SK-N-SH (cell line): ENCODE results near the gene AGAP1. TPM values are rescaled to one million over a fixed set of nuclear protein-coding genes. Genes with fewer than 3 reads are reported as not detected.

Experiments used
- CTCF ChIA-PET: fragments of 300-600, 350-600 bp; formaldehyde crosslinking; extraction: SDS; loops from one replicate; lab custom pipeline; 2021; lab: Yijun Ruan, JAX
- POLR2A ChIA-PET: fragments of 350-600 bp; sonication (Branson Sonifier 250); formaldehyde crosslinking; extraction: SDS; loops from one replicate; lab custom pipeline; 2020; ENCODE audit warnings: antibody characterized with exemption, inconsistent platforms; lab: Yijun Ruan, JAX
- DNase-seq: peaks from one replicate; pipeline ENCODE4 v3.0.0; 2012
- H2AFZ ChIP-seq: fragments of 200-600 bp; sonication (generic); 2 replicates; pipeline ENCODE4 v1.8.1; 2016; ENCODE audit warnings: antibody characterized with exemption, mild to moderate bottlenecking, low read depth
- H3F3A ChIP-seq: fragments of 200-600 bp; sonication (generic); replicated peaks from 2 replicates; pipeline ENCODE3; 2016; ENCODE audit warnings: antibody characterized with exemption, mild to moderate bottlenecking; ENCODE audit not compliant: insufficient read depth
- H3K27ac ChIP-seq, 2 experiments: fragments of 200-500 bp in 1 of 2; fragments of 200-600 bp in 1 of 2; sonication (Bioruptor generic) in 1 of 2; sonication (generic), shearing (Covaris generic) in 1 of 2; 2 replicates each; pipeline versions ENCODE4 v1.5.1 to v1.6.1; 2014 to 2016; ENCODE audit warnings: low read depth in 2 of 2, inconsistent platforms in 1 of 2, low read length in 1 of 2, mild to moderate bottlenecking in 1 of 2, mixed read lengths in 1 of 2
- H3K27me3 ChIP-seq: fragments of 200-600 bp; sonication (generic), shearing (Covaris generic); 2 replicates; pipeline ENCODE4 v1.6.1; 2016; ENCODE audit warnings: mixed run types; ENCODE audit not compliant: insufficient read depth
- H3K36me3 ChIP-seq, 2 experiments: fragments of 200-500 bp in 1 of 2; fragments of 200-600 bp in 1 of 2; sonication (Bioruptor generic) in 1 of 2; sonication (generic) in 1 of 2; replicated peaks in 1 of 2; 2 replicates each; pipeline versions ENCODE3 to v1.5.1; 2014 to 2016; ENCODE audit warnings: low read length in 1 of 2, mild to moderate bottlenecking in 1 of 2; ENCODE audit not compliant: insufficient read depth in 2 of 2, control insufficient read depth in 1 of 2
- H3K4me1 ChIP-seq, 2 experiments: fragments of 200-500 bp in 1 of 2; fragments of 200-600 bp in 1 of 2; sonication (Bioruptor generic) in 1 of 2; sonication (generic), shearing (Covaris generic) in 1 of 2; 2 replicates each; pipeline versions ENCODE4 v1.5.1 to v1.6.1; 2014 to 2016; ENCODE audit warnings: low read depth in 1 of 2, low read length in 1 of 2, mixed run types in 1 of 2; ENCODE audit not compliant: insufficient read depth in 2 of 2, control insufficient read depth in 1 of 2
- H3K4me2 ChIP-seq: fragments of 200-600 bp; sonication (generic), shearing (Covaris generic); 2 replicates; pipeline ENCODE4 v1.6.1; 2017; ENCODE audit warnings: mixed run types
- H3K4me3 ChIP-seq, 2 experiments: fragments of 200-500 bp in 1 of 2; fragments of 200-600 bp in 1 of 2; sonication (Bioruptor generic) in 1 of 2; sonication (generic), shearing (Covaris generic) in 1 of 2; 2 replicates each; pipeline versions ENCODE4 v1.5.1 to v1.8.1; 2014 to 2016; ENCODE audit warnings: low read depth in 2 of 2, inconsistent platforms in 1 of 2, low read length in 1 of 2, mild to moderate bottlenecking in 1 of 2, mixed read lengths in 1 of 2, moderate library complexity in 1 of 2
- H3K79me2 ChIP-seq: fragments of 200-600 bp; sonication (generic); 2 replicates; pipeline ENCODE4 v1.8.1; 2017; ENCODE audit warnings: mild to moderate bottlenecking; ENCODE audit not compliant: insufficient read depth
- H3K9ac ChIP-seq: fragments of 200-600 bp; sonication (generic); 2 replicates; pipeline ENCODE4 v1.6.1; 2017; ENCODE audit warnings: mixed run types
- H3K9me2 ChIP-seq: fragments of 200-600 bp; sonication (generic); 2 replicates; pipeline ENCODE4 v1.6.1; 2017; ENCODE audit warnings: mixed run types
- H3K9me3 ChIP-seq: fragments of 200-600 bp; sonication (generic); 2 replicates; pipeline ENCODE4 v1.6.1; 2017; ENCODE audit warnings: mixed run types, mild to moderate bottlenecking, moderate library complexity
- H4K20me1 ChIP-seq: fragments of 200-600 bp; sonication (generic); 2 replicates; pipeline ENCODE4 v1.6.1; 2017; ENCODE audit warnings: mild to moderate bottlenecking, mixed run types; ENCODE audit not compliant: insufficient read depth
- CTCF ChIP-seq: fragments of 200-600 bp; sonication (generic); IDR thresholded peaks from 2 replicates; pipeline ENCODE4 v1.6.1; 2017; ENCODE audit warnings: antibody characterized with exemption, mild to moderate bottlenecking, moderate library complexity
- EP300 ChIP-seq, 2 experiments: IDR thresholded peaks; 2 replicates each; pipeline versions ENCODE4 v1.4.0 to v1.6.1; 2012; ENCODE audit warnings: borderline replicate concordance in 1 of 2, low read depth in 1 of 2, low read length in 1 of 2
- FOSL2 ChIP-seq: IDR thresholded peaks from 2 replicates; pipeline ENCODE4 v1.4.0; 2012; ENCODE audit warnings: low read depth, mild to moderate bottlenecking, moderate library complexity, borderline replicate concordance
- FOXJ3 ChIP-seq: sonication (generic); formaldehyde crosslinking; IDR thresholded peaks from 2 replicates; pipeline ENCODE4 v1.5.1; 2020; ENCODE audit warnings: mild to moderate bottlenecking, missing genetic modification reagents
- FOXM1 ChIP-seq: IDR thresholded peaks from 2 replicates; pipeline ENCODE4 v1.4.0; 2012; ENCODE audit warnings: low read depth, mild to moderate bottlenecking
- GABPA ChIP-seq: IDR thresholded peaks from 2 replicates; pipeline ENCODE4 v1.4.0; 2012; ENCODE audit warnings: low read depth, mild to moderate bottlenecking
- IRF3 ChIP-seq: fragments of 150-350 bp; IDR thresholded peaks from 2 replicates; pipeline ENCODE4 v1.6.1; 2016; ENCODE audit warnings: mild to moderate bottlenecking, low read depth, low read length
- JUND ChIP-seq: IDR thresholded peaks from 2 replicates; pipeline ENCODE4 v1.4.0; 2012
- MXI1 ChIP-seq: IDR thresholded peaks from 2 replicates; pipeline ENCODE4 v1.6.1; 2012; ENCODE audit warnings: mild to moderate bottlenecking, low read depth, low read length, improper control_type of control experiment
- PBX3 ChIP-seq: IDR thresholded peaks from 2 replicates; pipeline ENCODE4; 2012
- RAD21 ChIP-seq: IDR thresholded peaks from 2 replicates; pipeline ENCODE4 v1.6.1; 2012; ENCODE audit warnings: mild to moderate bottlenecking, low read length
- RCOR1 ChIP-seq: fragments of 150-350 bp; IDR thresholded peaks from 2 replicates; pipeline ENCODE4 v1.6.1; 2017; ENCODE audit warnings: antibody characterized with exemption, low read length
- RFX5 ChIP-seq: IDR thresholded peaks from 2 replicates; pipeline ENCODE4 v1.6.1; 2012; ENCODE audit warnings: mild to moderate bottlenecking, improper control_type of control experiment, low read length
- TAF1 ChIP-seq: IDR thresholded peaks from 2 replicates; pipeline ENCODE4 v1.6.1; 2012; ENCODE audit warnings: low read depth, mild to moderate bottlenecking, low read length, moderate library complexity, borderline replicate concordance
- TCF12 ChIP-seq: IDR thresholded peaks from 2 replicates; pipeline ENCODE4 v1.4.0; 2012
- TEAD4 ChIP-seq: IDR thresholded peaks from 2 replicates; pipeline ENCODE4 v1.4.0; 2012; ENCODE audit warnings: mild to moderate bottlenecking, borderline replicate concordance; ENCODE audit not compliant: insufficient read depth
- ZBTB33 ChIP-seq: IDR thresholded peaks from 2 replicates; pipeline ENCODE4 v1.4.0; 2012; ENCODE audit warnings: low read depth, borderline replicate concordance
- WGBS: methylation state at CpG from one replicate; pipeline ENCODE4 v1.1.6; 2017; ENCODE audit warnings: low lambda C conversion rate; 5-methylcytosine and 5-hydroxymethylcytosine counted together
- polyA plus RNA-seq, 3 experiments: library from polyadenylated mRNA; depleted of rRNA; stranded (reverse); fragments of >200 nt; gene quantifications; 2 replicates each; pipeline ENCODE4 v1.2.3, GENCODE V29; 2012

The AGAP1 gene
- polyA plus RNA-seq, 1 of the 3 experiments (the other 2 are of a cell fraction), result 8.8 TPM

GRCh38 chr2:236042087-236042486, 548.2 kb downstream of the AGAP1 start (continued):
- no peak for TF ChIP-seq PBX3

GRCh38 chr2:236044191-236044590, 550.3 kb downstream of the AGAP1 start:
- Histone ChIP-seq H3K79me2 (no peaks in the 10 kb centered on the region), H3K9me3 (no peaks in the 10 kb centered on the region), H3K4me2 (no peak overlapping the region), H3F3A (no peaks in the 10 kb centered on the region), H3K9me2 (no peaks in the 10 kb centered on the region), H3K27ac (no peak overlapping the region), H2AFZ (no peak overlapping the region), H3K27me3 (no peaks in the 10 kb centered on the region), H3K9ac (no peak overlapping the region), H3K4me1 (no peaks in the 10 kb centered on the region), H3K36me3 (peaks cover 0 to 13% of the 10 kb centered on the region in 2 experiments), H4K20me1 (no peaks in the 10 kb centered on the region), H3K4me3 (no peak overlapping the region)
- no peak for DNase-seq
- POLR2A ChIA-PET, result no interaction called here
- WGBS, result 92% methylated on average over 6 of the region's 6 CpGs
- CTCF ChIA-PET, result interaction anchor here (1.1 kb wide), 1 partner anchor 265 kb away, joined by 3 read pairs; no protein-coding TSS in a partner anchor
- TF ChIP-seq JUND (no peak), EP300 (IDR thresholded peaks at IDR 0.05; ENCODE audit: borderline replicate concordance in 1 of 2, low read depth in 1 of 2, low read length in 1 of 2) (no peak), RAD21 (no peak), PBX3 (no peak), TAF1 (no peak), FOXM1 (no peak), FOSL2 (no peak), TCF12 (no peak), FOXJ3 (CRISPR knock-in tag) (no peak)

- ChIA-PET CTCF (no interaction called here), POLR2A (no interaction called here)
- Histone ChIP-seq H3K27me3 (no peaks in the 10 kb centered on the region), H2AFZ (no peak overlapping the region), H3K36me3 (peaks cover 0 to 15% of the 10 kb centered on the region in 2 experiments), H3K4me2 (no peak overlapping the region), H3K4me1 (no peaks in the 10 kb centered on the region), H3F3A (no peaks in the 10 kb centered on the region), H4K20me1 (no peaks in the 10 kb centered on the region), H3K9me3 (no peaks in the 10 kb centered on the region), H3K9ac (no peak overlapping the region), H3K9me2 (no peaks in the 10 kb centered on the region), H3K4me3 (no peak overlapping the region), H3K27ac (no peak overlapping the region), H3K79me2 (no peaks in the 10 kb centered on the region)
- 97% methylated on average over 15 of the region's 26 CpGs for WGBS
- DNase-seq, result no peak
- TF ChIP-seq IRF3 (no peak), RCOR1 (no peak), RFX5 (no peak), ZBTB33 (no peak), RAD21 (no peak), GABPA (no peak), CTCF (no peak), MXI1 (no peak), TEAD4 (no peak)
These were observed 551.7 kb downstream of the AGAP1 start for GRCh38 chr2:236045251-236046235.
